Prostate gland (tissue), 2 donors: ENCODE data around the gene PIGA.

ENCODE experiments used
- POLR2A ChIP-seq: fragments of 450-650 bp; IDR thresholded peaks from one replicate; pipeline ENCODE4 v1.6.1; 2016; ENCODE audit warnings: antibody characterized with exemption, mild to moderate bottlenecking
- TF ChIP-seq, protein P1 (sequence below), 4 experiments: fragments of 200-600 bp in 2 of 4; fragments of 450-650 bp in 2 of 4; sonication (generic) in 2 of 4; IDR thresholded peaks; 1 replicate in 3 of 4; 2 replicates in 1 of 4; pipeline ENCODE4 v1.5.1; 2016 to 2019; ENCODE audit warnings: antibody characterized with exemption in 4 of 4, mild to moderate bottlenecking in 2 of 4, moderate library complexity in 2 of 4

DNA sequence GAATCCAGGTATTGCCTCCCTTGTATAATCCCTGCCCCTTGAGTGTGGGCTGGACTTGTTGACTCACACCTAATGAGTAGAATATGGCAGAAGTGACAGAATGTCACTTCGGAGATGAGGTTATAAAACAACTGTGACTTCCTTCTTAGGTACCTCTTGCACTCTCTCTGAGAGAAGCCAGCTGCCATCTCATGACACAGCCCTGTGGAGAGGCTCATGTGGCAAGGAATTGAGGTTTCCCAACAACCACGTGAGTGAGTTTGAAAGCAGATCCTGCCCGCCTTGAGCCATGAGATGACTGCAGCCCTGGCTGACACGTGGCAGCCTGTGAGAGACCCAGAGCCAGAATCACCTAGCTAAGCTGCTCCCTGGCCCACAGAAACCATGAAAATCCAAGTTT lies 33.4 kb downstream of the PIGA start:
- TF ChIP-seq, protein P1, sequence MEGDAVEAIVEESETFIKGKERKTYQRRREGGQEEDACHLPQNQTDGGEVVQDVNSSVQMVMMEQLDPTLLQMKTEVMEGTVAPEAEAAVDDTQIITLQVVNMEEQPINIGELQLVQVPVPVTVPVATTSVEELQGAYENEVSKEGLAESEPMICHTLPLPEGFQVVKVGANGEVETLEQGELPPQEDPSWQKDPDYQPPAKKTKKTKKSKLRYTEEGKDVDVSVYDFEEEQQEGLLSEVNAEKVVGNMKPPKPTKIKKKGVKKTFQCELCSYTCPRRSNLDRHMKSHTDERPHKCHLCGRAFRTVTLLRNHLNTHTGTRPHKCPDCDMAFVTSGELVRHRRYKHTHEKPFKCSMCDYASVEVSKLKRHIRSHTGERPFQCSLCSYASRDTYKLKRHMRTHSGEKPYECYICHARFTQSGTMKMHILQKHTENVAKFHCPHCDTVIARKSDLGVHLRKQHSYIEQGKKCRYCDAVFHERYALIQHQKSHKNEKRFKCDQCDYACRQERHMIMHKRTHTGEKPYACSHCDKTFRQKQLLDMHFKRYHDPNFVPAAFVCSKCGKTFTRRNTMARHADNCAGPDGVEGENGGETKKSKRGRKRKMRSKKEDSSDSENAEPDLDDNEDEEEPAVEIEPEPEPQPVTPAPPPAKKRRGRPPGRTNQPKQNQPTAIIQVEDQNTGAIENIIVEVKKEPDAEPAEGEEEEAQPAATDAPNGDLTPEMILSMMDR (IDR thresholded peaks at IDR 0.05): no peak
- no peak for TF ChIP-seq POLR2A
